Measurements from ENCODE around the gene ECPAS. TPM values are rescaled to one million over a fixed set of nuclear protein-coding genes. Genes with fewer than 3 reads are reported as not detected.
A peak's percentile ranks its signal among the peaks of the same experiment; 100 is the strongest.
"Not testable (repeated sequence)": the region's sequence is repeated elsewhere in the genome, so short reads cannot be mapped to it uniquely, and the experiment has no call there.

Gene ECPAS
- total RNA-seq, 6 experiments from 2014 or later = 36.8 to 52.8 (median 41.1) TPM

DNA sequence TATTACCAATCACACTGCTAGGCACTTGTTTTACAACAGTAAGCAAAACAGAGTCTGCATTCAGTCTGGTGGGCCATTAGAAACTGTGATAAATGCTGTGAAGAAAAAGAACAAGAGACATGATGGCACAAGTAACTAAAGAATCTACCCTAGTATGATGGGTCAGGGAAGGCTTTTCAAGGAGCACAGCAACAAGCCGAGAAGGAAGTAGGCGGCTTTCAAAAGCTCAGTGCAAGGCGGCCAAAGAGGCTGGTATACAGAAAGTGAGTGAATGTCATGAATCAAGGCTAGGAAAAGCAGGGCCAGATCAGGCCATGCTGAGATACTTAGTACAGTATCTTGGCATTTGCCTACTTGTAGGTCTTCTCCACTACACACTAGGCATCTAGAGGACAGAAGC, 76.4 kb downstream of the ECPAS start:
- Histone ChIP-seq H3K27ac (no peak overlapping the region), H3K4me1 (no peaks in the 10 kb centered on the region)
- TF ChIP-seq CTCF (IDR thresholded peaks at IDR 0.05) (no peak), POLR2A (IDR thresholded peaks at IDR 0.05) (no peak)

GRCh38 chr9:111405701-111406100, 78.5 kb downstream of the ECPAS start:
- ATAC-seq = no peak
- Histone ChIP-seq H3K27ac (no peak overlapping the region), H3K4me1 (no peaks in the 10 kb centered on the region), H3K9me3 (no peaks in the 10 kb centered on the region), H3K27me3 (no peaks in the 10 kb centered on the region), H3K4me3 (no peak overlapping the region), H3K36me3 (peaks cover 4 to 66% (median 20%) of the 10 kb centered on the region in 4 donors)
- no peak for DNase-seq
- TF ChIP-seq POLR2A (IDR thresholded peaks at IDR 0.05) = no peak
- TF ChIP-seq CTCF (IDR thresholded peaks at IDR 0.05) = no peak
- intact Hi-C loops (cut with DNase I) = no loop called here

More for the DNA sequence above, 76.4 kb downstream of the ECPAS start:
- 94% methylated on average over 3 of the region's 3 CpGs for WGBS (ENCODE audit: insufficient coverage, low coverage, low lambda C conversion rate, missing lambda C conversion rate)
- H3K27me3 ChIP-seq = no peaks in the 10 kb centered on the region
- intact Hi-C loops (cut with DNase I) = no loop called here
- no peaks in the 10 kb centered on the region for H3K9me3 ChIP-seq
- ATAC-seq = no peak
- H3K4me3 ChIP-seq = no peak overlapping the region
- peaks cover 4 to 81% (median 24%) of the 10 kb centered on the region in 4 donors for H3K36me3 ChIP-seq
- DNase-seq = no peak

DNA sequence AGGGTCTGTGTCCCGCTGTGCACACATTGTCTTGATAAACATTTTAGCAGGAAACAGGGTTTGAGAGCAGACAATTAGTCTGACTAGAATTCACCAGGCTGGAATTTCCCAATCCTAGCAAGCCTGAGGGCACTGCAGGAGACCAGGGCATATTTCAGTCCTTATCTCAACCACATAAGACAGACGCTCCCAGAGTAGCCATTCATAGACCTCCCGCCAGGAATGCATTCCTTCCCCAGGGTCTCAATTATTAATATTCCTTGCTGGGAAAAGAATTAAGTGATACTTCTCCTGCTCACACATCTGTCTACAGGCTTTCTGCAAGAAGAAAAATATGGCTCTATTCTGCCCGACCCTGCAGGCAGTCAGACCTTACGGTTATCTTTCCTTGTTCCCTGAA, 82.7 kb downstream of the ECPAS start:
- WGBS (ENCODE audit: insufficient coverage, low coverage, low lambda C conversion rate, missing lambda C conversion rate) = 97% methylated on average over 4 of the region's 5 CpGs

GRCh38 chr9:111400564-111400898, 83.7 kb downstream of the ECPAS start:
- Histone ChIP-seq H3K4me3 (no peak overlapping the region), H3K9me3 (no peaks in the 10 kb centered on the region), H3K4me1 (no peaks in the 10 kb centered on the region), H3K27me3 (no peaks in the 10 kb centered on the region), H3K27ac (no peak overlapping the region), H3K36me3 (peaks cover 0 to 52% (median 12%) of the 10 kb centered on the region in 4 donors)
- intact Hi-C loops (cut with DNase I) = no loop called here
- DNase-seq (no peak), ATAC-seq (no peak)
- no peak for TF ChIP-seq CTCF (IDR thresholded peaks at IDR 0.05)
- TF ChIP-seq POLR2A (IDR thresholded peaks at IDR 0.05) = no peak

More for the DNA sequence above, 82.7 kb downstream of the ECPAS start:
- ATAC-seq; H3K4me3 ChIP-seq; H3K27ac ChIP-seq; intact Hi-C loops (cut with DNase I); H3K4me1 ChIP-seq; H3K9me3 ChIP-seq; DNase-seq; H3K27me3 ChIP-seq: not testable (repeated sequence)
- peaks cover 0 to 50% (median 14%) of the 10 kb centered on the region in 4 donors for H3K36me3 ChIP-seq

DNA sequence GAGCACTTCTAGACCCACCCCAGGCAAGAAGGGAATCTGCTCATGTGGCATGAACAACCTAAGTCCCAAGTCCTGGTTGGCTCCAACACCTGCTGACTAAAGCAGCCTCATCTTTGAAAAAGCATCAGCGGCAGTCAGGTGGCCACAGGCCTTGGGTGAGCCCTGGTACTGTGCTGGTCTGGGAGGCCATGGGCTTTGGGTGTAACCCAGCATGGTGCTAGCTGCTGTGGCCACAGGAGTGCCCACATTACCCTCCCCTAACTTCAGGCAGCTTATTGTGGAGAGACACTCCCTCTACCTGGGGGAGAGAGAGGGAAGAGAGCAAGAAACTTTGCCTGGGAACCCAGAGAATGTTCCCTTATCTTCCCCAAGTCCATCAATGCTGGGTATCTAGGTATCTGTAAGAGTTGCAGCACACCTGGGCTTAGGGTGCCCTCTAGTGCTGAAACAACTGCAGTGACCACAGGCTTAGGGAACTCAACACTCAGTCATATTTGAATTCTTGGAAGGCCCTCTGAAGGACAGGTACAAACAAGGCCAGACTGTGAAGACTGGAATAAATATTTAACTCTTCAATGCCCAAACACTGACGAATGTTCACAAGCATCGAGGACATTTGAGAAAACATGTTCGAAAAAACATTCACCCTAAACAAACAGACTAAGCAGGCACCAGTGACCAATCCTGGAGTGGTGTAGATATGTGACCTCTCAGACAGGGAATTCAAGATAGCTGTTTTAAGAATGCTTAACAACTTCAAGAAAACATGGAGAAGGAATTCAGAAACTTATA, 84.2 kb downstream of the ECPAS start:
- H3K9me3 ChIP-seq = no peaks in the 10 kb centered on the region
- peaks cover 0 to 52% (median 14%) of the 10 kb centered on the region in 4 donors for H3K36me3 ChIP-seq
- no peak overlapping the region for H3K4me3 ChIP-seq
- DNase-seq (no peak), ATAC-seq (peak; percentile 85 to 91 (median 88))
- no peaks in the 10 kb centered on the region for H3K4me1 ChIP-seq
- intact Hi-C loops (cut with DNase I) = no loop called here
- 73% methylated on average over 3 of the region's 4 CpGs for WGBS (ENCODE audit: insufficient coverage, low coverage, low lambda C conversion rate, missing lambda C conversion rate)
- no peak overlapping the region for H3K27ac ChIP-seq
- H3K27me3 ChIP-seq = no peaks in the 10 kb centered on the region
- TF ChIP-seq POLR2A (IDR thresholded peaks at IDR 0.05) = no peak
- TF ChIP-seq CTCF (IDR thresholded peaks at IDR 0.05) = peak; percentile 60 to 74 (median 66)
